Stimulated activated CD8-positive, alpha-beta memory T cell treated with anti-CD3 and anti-CD28 coated beads, Interleukin-2, amount 100 ng/mL, for 1 hour (primary cell): ENCODE results near the gene SNX9.

ENCODE experiments used
- DNase-seq, 2 donors: peaks; one replicate each; pipeline ENCODE4 v3.0.0-alpha.2; 2020; ENCODE audit warnings: low read depth in 2 of 2

The SNX9 gene

GRCh38 chr6:157978021-157978783 lies 155.2 kb downstream of the SNX9 start:
- DNase-seq, result no peak

- DNase-seq, result no peak
Measured at GRCh38 chr6:157980288-157981131, 157.5 kb downstream of the SNX9 start.

- DNase-seq, result no peak
Measured at GRCh38 chr6:157981132-157981394, 158.0 kb downstream of the SNX9 start.

GRCh38 chr6:157981395-157982101 lies 158.5 kb downstream of the SNX9 start, which contains the start of gene SYNJ2:
SYNJ2 (plus strand) TSS chr6:157981863; CDS start chr6:157981962, 99 bp downstream.
- DNase-seq, result peak; percentile 62 to 67

- DNase-seq, result peak in 1 of 2 donors; percentile 18
Measured at GRCh38 chr6:157982102-157982562, 159.1 kb downstream of the SNX9 start.

- no peak for DNase-seq
Measured at GRCh38 chr6:157982563-157983405, 159.7 kb downstream of the SNX9 start.

GRCh38 chr6:157983406-157984119 lies 160.5 kb downstream of the SNX9 start:
- DNase-seq, result no peak

- DNase-seq, result no peak
Measured at GRCh38 chr6:157984128-157984527, 161.1 kb downstream of the SNX9 start.

- no peak for DNase-seq
Measured at GRCh38 chr6:157984686-157985225, 161.7 kb downstream of the SNX9 start.

- DNase-seq, result no peak
Measured at GRCh38 chr6:157985378-157986155, 162.5 kb downstream of the SNX9 start.

- DNase-seq, result no peak
Measured at GRCh38 chr6:157987788-157988699, 165.0 kb downstream of the SNX9 start.

GRCh38 chr6:157988700-157989063 lies 165.6 kb downstream of the SNX9 start:
- DNase-seq, result no peak

GRCh38 chr6:157989541-157990289 lies 166.7 kb downstream of the SNX9 start:
- DNase-seq, result no peak

GRCh38 chr6:157990321-157991066 lies 167.4 kb downstream of the SNX9 start:
- no peak for DNase-seq

- DNase-seq, result no peak
Measured at GRCh38 chr6:157991067-157991432, 168.0 kb downstream of the SNX9 start.

GRCh38 chr6:157993076-157993475 lies 170.0 kb downstream of the SNX9 start:
- no peak for DNase-seq

GRCh38 chr6:157994125-157994795 lies 171.2 kb downstream of the SNX9 start:
- DNase-seq, result no peak
